Vagina (tissue), 2 donors: ENCODE measurements around the gene SYT1.

Experiments
- POLR2A ChIP-seq, 2 donors: fragments of 450-650 bp; IDR thresholded peaks; one replicate each; pipeline ENCODE4 v1.6.1; 2017; ENCODE audit warnings: antibody characterized with exemption in 2 of 2, mild to moderate bottlenecking in 2 of 2, moderate library complexity in 2 of 2
- POLR2AphosphoS5 ChIP-seq, 2 donors: sonication (generic); formaldehyde crosslinking; IDR thresholded peaks; one replicate each; pipeline ENCODE4 v1.9.0; 2017; ENCODE audit warnings: antibody characterized with exemption in 2 of 2, mild to moderate bottlenecking in 2 of 2, low read depth in 1 of 2; ENCODE audit not compliant: insufficient read depth in 1 of 2
- TF ChIP-seq, protein P1 (sequence below), 3 experiments: fragments of 450-650 bp in 2 of 3; fragments of 200-600 bp in 1 of 3; sonication (generic) in 1 of 3; IDR thresholded peaks; one replicate each; pipeline ENCODE4 v1.5.1; 2017 to 2019; ENCODE audit warnings: antibody characterized with exemption in 3 of 3, mild to moderate bottlenecking in 2 of 3, moderate library complexity in 2 of 3

DNA sequence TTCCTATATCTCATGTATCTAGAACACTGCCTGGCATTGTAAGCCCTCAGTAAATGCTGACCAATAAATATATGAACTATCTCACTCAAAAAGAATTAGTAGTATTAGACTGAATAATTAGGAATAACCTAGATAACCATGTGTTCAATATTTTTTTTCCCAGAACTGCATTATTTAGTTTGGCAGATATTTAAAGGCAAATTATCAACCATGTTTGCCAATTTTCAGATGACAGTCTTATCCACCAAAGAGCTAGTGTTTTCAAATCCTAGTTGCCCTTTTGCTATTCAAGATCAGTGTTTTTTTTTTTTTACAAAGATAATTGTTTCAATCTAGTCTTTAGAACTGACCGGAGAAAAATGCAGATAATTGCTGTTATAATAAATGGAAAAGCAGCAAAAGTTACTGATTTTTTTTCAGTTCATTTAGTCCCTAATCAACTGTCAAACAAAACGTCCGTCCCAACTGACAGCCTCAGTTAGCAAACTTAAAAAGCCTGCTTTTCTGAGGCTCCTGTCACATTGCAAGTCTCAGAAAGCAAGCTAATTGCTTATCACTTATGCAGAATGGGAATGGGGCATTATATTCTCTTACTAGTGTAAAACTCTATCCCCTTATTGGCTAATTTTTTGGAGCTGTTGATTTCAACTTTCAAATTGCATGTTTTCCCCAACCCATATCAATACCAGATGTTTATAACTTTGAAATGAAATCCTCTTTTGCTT lies 623.0 kb downstream of the SYT1 start:
- TF ChIP-seq, protein P1, sequence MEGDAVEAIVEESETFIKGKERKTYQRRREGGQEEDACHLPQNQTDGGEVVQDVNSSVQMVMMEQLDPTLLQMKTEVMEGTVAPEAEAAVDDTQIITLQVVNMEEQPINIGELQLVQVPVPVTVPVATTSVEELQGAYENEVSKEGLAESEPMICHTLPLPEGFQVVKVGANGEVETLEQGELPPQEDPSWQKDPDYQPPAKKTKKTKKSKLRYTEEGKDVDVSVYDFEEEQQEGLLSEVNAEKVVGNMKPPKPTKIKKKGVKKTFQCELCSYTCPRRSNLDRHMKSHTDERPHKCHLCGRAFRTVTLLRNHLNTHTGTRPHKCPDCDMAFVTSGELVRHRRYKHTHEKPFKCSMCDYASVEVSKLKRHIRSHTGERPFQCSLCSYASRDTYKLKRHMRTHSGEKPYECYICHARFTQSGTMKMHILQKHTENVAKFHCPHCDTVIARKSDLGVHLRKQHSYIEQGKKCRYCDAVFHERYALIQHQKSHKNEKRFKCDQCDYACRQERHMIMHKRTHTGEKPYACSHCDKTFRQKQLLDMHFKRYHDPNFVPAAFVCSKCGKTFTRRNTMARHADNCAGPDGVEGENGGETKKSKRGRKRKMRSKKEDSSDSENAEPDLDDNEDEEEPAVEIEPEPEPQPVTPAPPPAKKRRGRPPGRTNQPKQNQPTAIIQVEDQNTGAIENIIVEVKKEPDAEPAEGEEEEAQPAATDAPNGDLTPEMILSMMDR (IDR thresholded peaks at IDR 0.05) = no peak
- TF ChIP-seq POLR2AphosphoS5 (IDR thresholded peaks at IDR 0.05; ENCODE audit: insufficient read depth in 1 of 2, low read depth in 1 of 2) (no peak), POLR2A (IDR thresholded peaks at IDR 0.05) (no peak)
